GM23338 (cell line): ENCODE results near the gene CREB3L2. TPM values are rescaled to one million over a fixed set of nuclear protein-coding genes. Genes with fewer than 3 reads are reported as not detected.

Source experiments
- ATAC-seq: fragments of 200-7000 bp; cut with Tn5 transposase; 3 replicates; pipeline ENCODE4 v1.9.1; 2020
- DNase-seq: peaks from one replicate; pipeline ENCODE4 v3.0.0-alpha.2; 2015; ENCODE audit warnings: low spot score
- H2AFZ ChIP-seq: fragments of 200-600 bp; sonication (generic); 2 replicates; pipeline ENCODE4 v1.8.0; 2016; ENCODE audit warnings: antibody characterized with exemption, mild to moderate bottlenecking, moderate library complexity
- H3F3A ChIP-seq: fragments of 200-600 bp; sonication (generic); replicated peaks from 2 replicates; pipeline ENCODE4 v1.8.0; 2017; ENCODE audit warnings: antibody characterized with exemption, mixed run types, low read depth
- H3K27ac ChIP-seq: fragments of 200-600 bp; sonication (generic); 2 replicates; pipeline ENCODE4 v1.6.1; 2016; ENCODE audit warnings: low read depth
- H3K27me3 ChIP-seq: fragments of 200-600 bp; sonication (generic); 2 replicates; pipeline ENCODE4 v1.8.0; 2016; ENCODE audit warnings: mild to moderate bottlenecking, mixed run types, moderate library complexity; ENCODE audit not compliant: insufficient read depth
- H3K36me3 ChIP-seq: fragments of 200-600 bp; sonication (generic); 2 replicates; pipeline ENCODE4 v1.8.0; 2016; ENCODE audit warnings: mild to moderate bottlenecking; ENCODE audit not compliant: insufficient read depth
- H3K4me1 ChIP-seq: fragments of 200-600 bp; sonication (generic); 2 replicates; pipeline ENCODE4 v1.8.0; 2016; ENCODE audit warnings: mild to moderate bottlenecking, moderate library complexity; ENCODE audit not compliant: insufficient read depth
- H3K4me2 ChIP-seq: fragments of 200-600 bp; sonication (generic); 2 replicates; pipeline ENCODE4 v1.7.1; 2017; ENCODE audit warnings: mixed run types
- H3K4me3 ChIP-seq: fragments of 200-600 bp; sonication (generic); 2 replicates; pipeline ENCODE4 v1.6.1; 2016; ENCODE audit warnings: mixed run types
- H3K79me2 ChIP-seq: fragments of 200-600 bp; sonication (generic); replicated peaks from 2 replicates; pipeline ENCODE4 v1.8.0; 2017; ENCODE audit warnings: mild to moderate bottlenecking; ENCODE audit not compliant: insufficient read depth
- H3K9me2 ChIP-seq: fragments of 200-600 bp; sonication (generic); 2 replicates; pipeline ENCODE4 v1.8.0; 2017; ENCODE audit not compliant: insufficient read depth
- H4K20me1 ChIP-seq: fragments of 200-600 bp; sonication (generic); replicated peaks from 2 replicates; pipeline ENCODE4 v1.8.0; 2017; ENCODE audit warnings: mild to moderate bottlenecking; ENCODE audit not compliant: insufficient read depth
- H3K27ac Mint-ChIP-seq: 2 replicates; pipeline ENCODE4 v1.8.0; 2020; ENCODE audit warnings: inconsistent platforms, mild to moderate bottlenecking, moderate library complexity, mixed read lengths
- H3K27me3 Mint-ChIP-seq: 3 replicates; pipeline ENCODE4 v1.8.0; 2022; ENCODE audit warnings: low read depth, mild to moderate bottlenecking, moderate library complexity, mixed read lengths, inconsistent platforms; ENCODE audit not compliant: insufficient read depth, poor library complexity
- H3K36me3 Mint-ChIP-seq: 3 replicates; pipeline ENCODE4 v1.8.0; 2021; ENCODE audit warnings: low read depth, mild to moderate bottlenecking, inconsistent platforms, moderate library complexity, mixed read lengths
- H3K4me1 Mint-ChIP-seq: 3 replicates; pipeline ENCODE4 v1.8.0; 2020; ENCODE audit warnings: mild to moderate bottlenecking, inconsistent platforms, mixed read lengths
- H3K4me3 Mint-ChIP-seq: 3 replicates; pipeline ENCODE4 v1.8.0; 2021; ENCODE audit warnings: moderate library complexity, mild to moderate bottlenecking, inconsistent platforms, mixed read lengths
- H3K9me3 Mint-ChIP-seq: 3 replicates; pipeline ENCODE4 v1.8.0; 2020; ENCODE audit warnings: moderate library complexity, mild to moderate bottlenecking, inconsistent platforms, mixed read lengths
- CREB1 ChIP-seq: fragments of 250-450 bp; sonication (Bioruptor Pico); IDR thresholded peaks from 2 replicates; pipeline ENCODE4 v1.5.0; 2020; ENCODE audit warnings: low read depth, mild to moderate bottlenecking, moderate library complexity
- EZH2 ChIP-seq: fragments of 200-600 bp; sonication (generic); IDR thresholded peaks from one replicate; pipeline ENCODE4 v1.8.0; 2017; ENCODE audit warnings: antibody characterized with exemption, mild to moderate bottlenecking, low read depth; ENCODE audit not compliant: unreplicated experiment
- EZH2phosphoT487 ChIP-seq: fragments of 200-600 bp; sonication (generic); IDR thresholded peaks from one replicate; pipeline ENCODE4 v1.8.1; 2018; ENCODE audit warnings: antibody characterized with exemption; ENCODE audit not compliant: unreplicated experiment
- JUNB ChIP-seq: IDR thresholded peaks from one replicate; pipeline ENCODE4 v1.6.1; 2016; ENCODE audit warnings: antibody characterized with exemption; ENCODE audit not compliant: unreplicated experiment
- NANOG ChIP-seq: IDR thresholded peaks from 2 replicates; pipeline ENCODE4 v1.6.1; 2016; ENCODE audit warnings: antibody characterized with exemption, borderline replicate concordance
- POLR2AphosphoS5 ChIP-seq: IDR thresholded peaks from 2 replicates; pipeline ENCODE4 v1.6.1; 2016; ENCODE audit warnings: antibody characterized with exemption, low read depth
- STAT1 ChIP-seq: IDR thresholded peaks from one replicate; pipeline ENCODE4 v1.6.1; 2016; ENCODE audit warnings: antibody characterized with exemption; ENCODE audit not compliant: unreplicated experiment
- ZNF331 ChIP-seq: fragments of 250-450 bp; sonication (Bioruptor Pico); IDR thresholded peaks from 2 replicates; pipeline ENCODE4 v1.5.0; 2020; ENCODE audit warnings: low read depth, mild to moderate bottlenecking, moderate library complexity
- polyA plus RNA-seq: library from polyadenylated mRNA; unstranded; fragments of >200 nt; fragmentation: Nextera tagmentation; extraction: Ambion mirVana; gene quantifications from 2 replicates; pipeline ENCODE4 v1.2.1, GENCODE V29; 2016
- total RNA-seq: library from RNA; depleted of rRNA; stranded (reverse); fragments of >200 nt; shearing (Covaris generic); gene quantifications from 2 replicates; pipeline ENCODE4 v1.2.3, GENCODE V29; 2014
- TF ChIP-seq, protein P1 (sequence below): IDR thresholded peaks from one replicate; pipeline ENCODE4 v1.6.1; 2018; ENCODE audit warnings: antibody characterized with exemption; ENCODE audit not compliant: unreplicated experiment
- TF ChIP-seq, protein P2 (sequence below): IDR thresholded peaks from 2 replicates; pipeline ENCODE4 v1.6.1; 2016; ENCODE audit warnings: antibody characterized with exemption
- TF ChIP-seq, protein P3 (sequence below), 2 experiments: fragments of 200-600 bp in 1 of 2; sonication (generic) in 1 of 2; conservative IDR thresholded peaks; 2 replicates each; pipeline versions ENCODE4 v1.5.1 to v1.6.1; 2016 to 2017; ENCODE audit warnings: antibody characterized with exemption in 2 of 2, low read depth in 2 of 2, mild to moderate bottlenecking in 2 of 2, moderate library complexity in 1 of 2

CREB3L2 gene
- total and polyA plus RNA-seq, 2 experiments from 2014 or later: 14.5 to 27.1 TPM

DNA sequence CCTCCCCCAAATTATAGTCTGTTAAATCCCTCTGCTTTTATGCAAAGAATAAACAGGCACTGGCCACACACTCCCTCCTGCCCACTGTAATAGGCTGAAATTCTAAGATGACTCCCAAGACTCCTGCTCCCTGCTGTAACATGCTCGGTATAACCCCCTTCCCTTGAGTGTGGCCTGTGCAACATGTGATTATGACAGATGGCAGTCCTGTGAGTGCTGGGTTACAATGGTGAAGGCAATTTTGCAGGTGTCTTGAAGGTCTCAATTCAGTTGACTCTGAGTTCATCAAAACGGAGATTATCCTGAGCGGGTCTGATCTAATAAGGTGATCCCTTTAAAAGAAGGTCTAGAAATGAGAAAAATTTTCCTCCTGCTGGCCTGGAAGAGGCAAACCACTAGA, 55.9 kb downstream of the CREB3L2 start (continued):
- TF ChIP-seq, protein P1, sequence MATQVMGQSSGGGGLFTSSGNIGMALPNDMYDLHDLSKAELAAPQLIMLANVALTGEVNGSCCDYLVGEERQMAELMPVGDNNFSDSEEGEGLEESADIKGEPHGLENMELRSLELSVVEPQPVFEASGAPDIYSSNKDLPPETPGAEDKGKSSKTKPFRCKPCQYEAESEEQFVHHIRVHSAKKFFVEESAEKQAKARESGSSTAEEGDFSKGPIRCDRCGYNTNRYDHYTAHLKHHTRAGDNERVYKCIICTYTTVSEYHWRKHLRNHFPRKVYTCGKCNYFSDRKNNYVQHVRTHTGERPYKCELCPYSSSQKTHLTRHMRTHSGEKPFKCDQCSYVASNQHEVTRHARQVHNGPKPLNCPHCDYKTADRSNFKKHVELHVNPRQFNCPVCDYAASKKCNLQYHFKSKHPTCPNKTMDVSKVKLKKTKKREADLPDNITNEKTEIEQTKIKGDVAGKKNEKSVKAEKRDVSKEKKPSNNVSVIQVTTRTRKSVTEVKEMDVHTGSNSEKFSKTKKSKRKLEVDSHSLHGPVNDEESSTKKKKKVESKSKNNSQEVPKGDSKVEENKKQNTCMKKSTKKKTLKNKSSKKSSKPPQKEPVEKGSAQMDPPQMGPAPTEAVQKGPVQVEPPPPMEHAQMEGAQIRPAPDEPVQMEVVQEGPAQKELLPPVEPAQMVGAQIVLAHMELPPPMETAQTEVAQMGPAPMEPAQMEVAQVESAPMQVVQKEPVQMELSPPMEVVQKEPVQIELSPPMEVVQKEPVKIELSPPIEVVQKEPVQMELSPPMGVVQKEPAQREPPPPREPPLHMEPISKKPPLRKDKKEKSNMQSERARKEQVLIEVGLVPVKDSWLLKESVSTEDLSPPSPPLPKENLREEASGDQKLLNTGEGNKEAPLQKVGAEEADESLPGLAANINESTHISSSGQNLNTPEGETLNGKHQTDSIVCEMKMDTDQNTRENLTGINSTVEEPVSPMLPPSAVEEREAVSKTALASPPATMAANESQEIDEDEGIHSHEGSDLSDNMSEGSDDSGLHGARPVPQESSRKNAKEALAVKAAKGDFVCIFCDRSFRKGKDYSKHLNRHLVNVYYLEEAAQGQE: no peak
- TF ChIP-seq CREB1 (CRISPR knock-in tag) (no peak), STAT1 (no peak), NANOG (no peak), EZH2phosphoT487 (no peak), POLR2AphosphoS5 (no peak), EZH2 (no peak), JUNB (no peak), ZNF331 (no peak)
- TF ChIP-seq, protein P2, sequence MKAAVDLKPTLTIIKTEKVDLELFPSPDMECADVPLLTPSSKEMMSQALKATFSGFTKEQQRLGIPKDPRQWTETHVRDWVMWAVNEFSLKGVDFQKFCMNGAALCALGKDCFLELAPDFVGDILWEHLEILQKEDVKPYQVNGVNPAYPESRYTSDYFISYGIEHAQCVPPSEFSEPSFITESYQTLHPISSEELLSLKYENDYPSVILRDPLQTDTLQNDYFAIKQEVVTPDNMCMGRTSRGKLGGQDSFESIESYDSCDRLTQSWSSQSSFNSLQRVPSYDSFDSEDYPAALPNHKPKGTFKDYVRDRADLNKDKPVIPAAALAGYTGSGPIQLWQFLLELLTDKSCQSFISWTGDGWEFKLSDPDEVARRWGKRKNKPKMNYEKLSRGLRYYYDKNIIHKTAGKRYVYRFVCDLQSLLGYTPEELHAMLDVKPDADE: no peak
- TF ChIP-seq, protein P3, sequence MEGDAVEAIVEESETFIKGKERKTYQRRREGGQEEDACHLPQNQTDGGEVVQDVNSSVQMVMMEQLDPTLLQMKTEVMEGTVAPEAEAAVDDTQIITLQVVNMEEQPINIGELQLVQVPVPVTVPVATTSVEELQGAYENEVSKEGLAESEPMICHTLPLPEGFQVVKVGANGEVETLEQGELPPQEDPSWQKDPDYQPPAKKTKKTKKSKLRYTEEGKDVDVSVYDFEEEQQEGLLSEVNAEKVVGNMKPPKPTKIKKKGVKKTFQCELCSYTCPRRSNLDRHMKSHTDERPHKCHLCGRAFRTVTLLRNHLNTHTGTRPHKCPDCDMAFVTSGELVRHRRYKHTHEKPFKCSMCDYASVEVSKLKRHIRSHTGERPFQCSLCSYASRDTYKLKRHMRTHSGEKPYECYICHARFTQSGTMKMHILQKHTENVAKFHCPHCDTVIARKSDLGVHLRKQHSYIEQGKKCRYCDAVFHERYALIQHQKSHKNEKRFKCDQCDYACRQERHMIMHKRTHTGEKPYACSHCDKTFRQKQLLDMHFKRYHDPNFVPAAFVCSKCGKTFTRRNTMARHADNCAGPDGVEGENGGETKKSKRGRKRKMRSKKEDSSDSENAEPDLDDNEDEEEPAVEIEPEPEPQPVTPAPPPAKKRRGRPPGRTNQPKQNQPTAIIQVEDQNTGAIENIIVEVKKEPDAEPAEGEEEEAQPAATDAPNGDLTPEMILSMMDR (conservative IDR thresholded peaks at IDR 0.05; ENCODE audit: low read depth in 2 of 2): no peak

DNA sequence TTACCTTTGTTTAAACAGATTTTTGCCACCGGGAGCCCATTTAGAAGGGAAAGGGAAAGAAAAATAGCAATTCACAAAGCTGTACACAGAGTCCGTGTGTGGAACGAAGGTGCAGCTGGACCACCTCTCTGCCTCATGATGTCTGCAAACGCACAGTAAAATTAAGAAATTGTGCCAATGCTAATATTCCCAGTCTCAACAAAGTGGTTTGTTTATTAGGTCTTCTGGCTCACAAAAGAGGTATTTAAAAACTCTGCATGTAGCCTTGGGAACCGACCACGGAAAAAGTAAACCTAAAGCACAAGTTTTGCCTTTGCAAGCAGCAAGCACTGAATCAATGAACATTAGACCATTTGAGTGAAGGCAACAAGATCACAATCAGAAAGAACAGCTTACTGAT, 57.7 kb downstream of the CREB3L2 start:
- no peak overlapping the region for H2AFZ ChIP-seq
- H4K20me1 ChIP-seq: no peaks in the 10 kb centered on the region; the same call in 1 of the 2 replicates
- no peak overlapping the region for H3K4me3 ChIP-seq
- H3K9me2 ChIP-seq: peaks cover 15% of the 10 kb centered on the region; the same call in 1 of the 2 replicates
- H3K36me3 ChIP-seq: no peaks in the 10 kb centered on the region
- H3K27ac Mint-ChIP-seq: no peak overlapping the region; the same call in 1 of the 2 replicates
- no peaks in the 10 kb centered on the region for H3K27me3 ChIP-seq
- peaks cover 41% of the 10 kb centered on the region for H3K4me1 ChIP-seq
- peak overlapping the region; percentile 27 for H3K4me2 ChIP-seq
- peaks cover 2% of the 10 kb centered on the region for H3K27me3 Mint-ChIP-seq
- H3K9me3 Mint-ChIP-seq: no peaks in the 10 kb centered on the region
- H3K79me2 ChIP-seq: peaks cover 83% of the 10 kb centered on the region
- H3K36me3 Mint-ChIP-seq: no peaks in the 10 kb centered on the region; the same call in 2 of the 3 replicates
- H3F3A ChIP-seq: no peaks in the 10 kb centered on the region
- DNase-seq (no peak), ATAC-seq (no peak)
- H3K27ac ChIP-seq: peak overlapping the region; percentile 57; the same call in 1 of the 2 replicates
- no peak overlapping the region for H3K4me3 Mint-ChIP-seq
- H3K4me1 Mint-ChIP-seq: peaks cover 35% of the 10 kb centered on the region
- TF ChIP-seq EZH2 (no peak), EZH2phosphoT487 (no peak), CREB1 (CRISPR knock-in tag) (no peak), STAT1 (no peak), POLR2AphosphoS5 (no peak), NANOG (no peak), ZNF331 (no peak)
- TF ChIP-seq, protein P1: no peak
- TF ChIP-seq, protein P3 (conservative IDR thresholded peaks at IDR 0.05; ENCODE audit: low read depth in 2 of 2): no peak
- TF ChIP-seq, protein P2: no peak
